Ureter (tissue), 1 donor: Measurements from ENCODE around the gene RPRM. TPM values are rescaled to one million over a fixed set of nuclear protein-coding genes. Genes with fewer than 3 reads are reported as not detected.
"Not testable (repeated sequence)": the region's sequence is repeated elsewhere in the genome, so short reads cannot be mapped to it uniquely, and the experiment has no call there.

ENCODE experiments used
- DNase-seq: peaks from one replicate; pipeline ENCODE4 v3.0.0-alpha.2; 2020; ENCODE audit warnings: low spot score
- total RNA-seq: library from RNA; stranded (reverse); gene quantifications from one replicate; pipeline ENCODE4 v1.2.4, GENCODE V29; 2023
- donor health status: DM: yes; HTN: yes; CAD: no.

RPRM gene
- 7.7 TPM for total RNA-seq

- peak; percentile 86 for DNase-seq
Measured at GRCh38 chr2:153478289-153479261, at the start of gene RPRM. Gene RPRM, minus strand, starts transcription at chr2:153478762. Its CDS starts 197 bp downstream, at chr2:153478565.

- no peak for DNase-seq
Measured at GRCh38 chr2:153519257-153519875, 40.8 kb upstream of the RPRM start.

GRCh38 chr2:153512331-153512730 lies 33.8 kb upstream of the RPRM start:
- DNase-seq = no peak

GRCh38 chr2:153510996-153511395 lies 32.4 kb upstream of the RPRM start:
- DNase-seq = no peak

GRCh38 chr2:153509133-153509532 lies 30.6 kb upstream of the RPRM start:
- DNase-seq = no peak

- not testable (repeated sequence) for DNase-seq
Measured at GRCh38 chr2:153506499-153506898, 27.9 kb upstream of the RPRM start.

GRCh38 chr2:153499439-153499838 lies 20.9 kb upstream of the RPRM start:
- DNase-seq = no peak

- no peak for DNase-seq
Measured at GRCh38 chr2:153497938-153498629, 19.5 kb upstream of the RPRM start.

- DNase-seq = no peak
Measured at GRCh38 chr2:153495725-153496124, 17.2 kb upstream of the RPRM start.

GRCh38 chr2:153488072-153488471 lies 9.5 kb upstream of the RPRM start:
- DNase-seq = no peak

GRCh38 chr2:153487448-153487847 lies 8.9 kb upstream of the RPRM start:
- DNase-seq = no peak

- no peak for DNase-seq
Measured at GRCh38 chr2:153479573-153479972, 1.0 kb upstream of the RPRM start.

GRCh38 chr2:153477636-153478288 lies 800 bp downstream of the RPRM start:
- no peak for DNase-seq

GRCh38 chr2:153476816-153477635 lies 1.5 kb downstream of the RPRM start:
- no peak for DNase-seq

GRCh38 chr2:153476491-153476815 lies 2.1 kb downstream of the RPRM start:
- DNase-seq = no peak

- no peak for DNase-seq
Measured at GRCh38 chr2:153474876-153475435, 3.6 kb downstream of the RPRM start.

GRCh38 chr2:153474407-153474806 lies 4.2 kb downstream of the RPRM start:
- no peak for DNase-seq

- DNase-seq = no peak
Measured at GRCh38 chr2:153470867-153471266, 7.7 kb downstream of the RPRM start.

GRCh38 chr2:153464395-153464794 lies 14.2 kb downstream of the RPRM start:
- no peak for DNase-seq

GRCh38 chr2:153462338-153462859 lies 16.2 kb downstream of the RPRM start:
- no peak for DNase-seq

- DNase-seq = no peak
Measured at GRCh38 chr2:153461453-153461852, 17.1 kb downstream of the RPRM start.
